Measurements from ENCODE around the gene SMAD4.

SMAD4 gene

DNA sequence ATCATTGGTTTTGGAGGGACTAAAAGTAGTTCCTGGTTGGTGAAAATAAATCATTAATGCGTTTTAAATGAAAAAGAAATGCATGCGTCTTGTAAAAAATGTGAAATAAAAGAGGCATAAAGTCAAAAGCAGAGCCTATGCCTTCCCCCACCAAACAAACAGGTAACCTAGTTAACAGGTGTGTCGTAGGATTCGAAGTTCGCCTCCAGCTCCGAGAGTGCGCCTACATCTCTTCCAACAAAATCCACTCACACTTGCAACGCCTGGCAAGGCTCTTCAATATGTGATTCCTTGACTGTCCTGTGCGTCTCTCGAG, 677 bp upstream of the SMAD4 start:
- TF ChIP-seq, protein P1, sequence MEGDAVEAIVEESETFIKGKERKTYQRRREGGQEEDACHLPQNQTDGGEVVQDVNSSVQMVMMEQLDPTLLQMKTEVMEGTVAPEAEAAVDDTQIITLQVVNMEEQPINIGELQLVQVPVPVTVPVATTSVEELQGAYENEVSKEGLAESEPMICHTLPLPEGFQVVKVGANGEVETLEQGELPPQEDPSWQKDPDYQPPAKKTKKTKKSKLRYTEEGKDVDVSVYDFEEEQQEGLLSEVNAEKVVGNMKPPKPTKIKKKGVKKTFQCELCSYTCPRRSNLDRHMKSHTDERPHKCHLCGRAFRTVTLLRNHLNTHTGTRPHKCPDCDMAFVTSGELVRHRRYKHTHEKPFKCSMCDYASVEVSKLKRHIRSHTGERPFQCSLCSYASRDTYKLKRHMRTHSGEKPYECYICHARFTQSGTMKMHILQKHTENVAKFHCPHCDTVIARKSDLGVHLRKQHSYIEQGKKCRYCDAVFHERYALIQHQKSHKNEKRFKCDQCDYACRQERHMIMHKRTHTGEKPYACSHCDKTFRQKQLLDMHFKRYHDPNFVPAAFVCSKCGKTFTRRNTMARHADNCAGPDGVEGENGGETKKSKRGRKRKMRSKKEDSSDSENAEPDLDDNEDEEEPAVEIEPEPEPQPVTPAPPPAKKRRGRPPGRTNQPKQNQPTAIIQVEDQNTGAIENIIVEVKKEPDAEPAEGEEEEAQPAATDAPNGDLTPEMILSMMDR (IDR thresholded peaks at IDR 0.05; ENCODE audit: borderline replicate concordance, extremely low read depth, low read length, poor library complexity, severe bottlenecking): no peak
- TF ChIP-seq EZH2 (IDR thresholded peaks at IDR 0.05; ENCODE audit: borderline replicate concordance, low read depth, low read length, severe bottlenecking): no peak
- peaks cover 35% of the 10 kb centered on the region for H3K36me3 ChIP-seq (ENCODE audit: insufficient read depth, low read length)
- H4K20me1 ChIP-seq (ENCODE audit: insufficient read depth, low read length): peaks cover 36% of the 10 kb centered on the region
- no peak for DNase-seq
- no peaks in the 10 kb centered on the region for H3K27me3 ChIP-seq (ENCODE audit: insufficient read depth, low read length, poor library complexity)
- H3K27ac ChIP-seq (ENCODE audit: low read length): peak overlapping the region; percentile 97
- H3K9me3 ChIP-seq (ENCODE audit: insufficient read depth, low read length, severe bottlenecking): no peaks in the 10 kb centered on the region
- H2AFZ ChIP-seq (ENCODE audit: low read depth, low read length): peak overlapping the region; percentile 75
- H3K4me2 ChIP-seq (ENCODE audit: insufficient read depth, low read length): peak overlapping the region; percentile 69
- peak overlapping the region; percentile 61 to 67 for H3K4me3 ChIP-seq (ENCODE audit: low read depth in 1 of 2, low read length in 2 of 2)
- peak overlapping the region; percentile 91 for H3K9ac ChIP-seq (ENCODE audit: low read depth, low read length)
- peaks cover 68% of the 10 kb centered on the region for H3K4me1 ChIP-seq (ENCODE audit: insufficient read depth, low read length)
- H3K79me2 ChIP-seq (ENCODE audit: insufficient read depth, low read length): peaks cover 86% of the 10 kb centered on the region
- ATAC-seq (ENCODE audit: insufficient read depth, low read depth): no peak

DNA sequence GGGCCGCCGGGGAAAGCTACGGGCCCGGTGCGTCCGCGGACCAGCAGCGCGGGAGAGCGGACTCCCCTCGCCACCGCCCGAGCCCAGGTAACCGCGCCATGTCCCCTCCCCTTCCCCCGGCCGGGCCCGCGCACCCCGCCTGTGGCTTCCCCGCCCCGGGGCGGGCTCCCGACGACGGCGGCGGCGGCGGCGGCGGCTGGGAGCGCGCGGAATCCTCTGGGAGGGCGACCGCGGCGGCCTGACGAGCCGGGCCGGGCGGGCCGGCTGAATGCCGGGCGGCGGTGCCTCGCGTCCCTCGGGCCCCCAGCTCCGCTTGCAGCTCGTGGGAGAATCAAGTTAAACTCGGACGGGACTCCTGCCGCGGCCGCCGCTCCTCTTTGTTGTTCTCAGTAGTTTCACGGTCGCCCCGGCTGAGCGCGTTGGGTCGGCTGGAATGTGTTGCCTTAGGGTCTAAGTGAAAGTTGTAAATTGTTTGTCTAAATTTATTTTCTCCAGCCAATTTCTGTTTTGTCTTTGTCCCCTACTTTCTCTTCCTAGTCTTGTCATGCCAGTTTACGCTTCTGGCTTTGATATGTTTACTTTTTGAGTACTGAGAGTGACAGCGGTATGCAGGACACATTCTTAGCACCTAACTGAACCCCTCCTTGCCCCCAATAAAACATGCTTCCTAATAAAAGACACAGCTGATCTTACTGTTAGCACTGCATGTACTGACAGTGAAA, 685 bp downstream of the SMAD4 start:
- Histone ChIP-seq H3K4me3 (ENCODE audit: low read depth in 1 of 2, low read length in 2 of 2) (peak overlapping the region; percentile 67 to 81), H3K27ac (ENCODE audit: low read length) (peak overlapping the region; percentile 97), H3K36me3 (ENCODE audit: insufficient read depth, low read length) (peaks cover 46% of the 10 kb centered on the region), H3K9ac (ENCODE audit: low read depth, low read length) (peak overlapping the region; percentile 91), H3K27me3 (ENCODE audit: insufficient read depth, low read length, poor library complexity) (no peaks in the 10 kb centered on the region), H3K9me3 (ENCODE audit: insufficient read depth, low read length, severe bottlenecking) (no peaks in the 10 kb centered on the region), H3K79me2 (ENCODE audit: insufficient read depth, low read length) (peaks cover 93% of the 10 kb centered on the region), H3K4me2 (ENCODE audit: insufficient read depth, low read length) (peak overlapping the region; percentile 96), H4K20me1 (ENCODE audit: insufficient read depth, low read length) (peaks cover 50% of the 10 kb centered on the region), H2AFZ (ENCODE audit: low read depth, low read length) (peak overlapping the region; percentile 89), H3K4me1 (ENCODE audit: insufficient read depth, low read length) (peaks cover 66% of the 10 kb centered on the region)
- DNase-seq (peak; percentile 72), ATAC-seq (ENCODE audit: insufficient read depth, low read depth) (peak; percentile 67)
- TF ChIP-seq EZH2 (IDR thresholded peaks at IDR 0.05; ENCODE audit: borderline replicate concordance, low read depth, low read length, severe bottlenecking): no peak
- TF ChIP-seq, protein P1 (IDR thresholded peaks at IDR 0.05; ENCODE audit: borderline replicate concordance, extremely low read depth, low read length, poor library complexity, severe bottlenecking): no peak

DNA sequence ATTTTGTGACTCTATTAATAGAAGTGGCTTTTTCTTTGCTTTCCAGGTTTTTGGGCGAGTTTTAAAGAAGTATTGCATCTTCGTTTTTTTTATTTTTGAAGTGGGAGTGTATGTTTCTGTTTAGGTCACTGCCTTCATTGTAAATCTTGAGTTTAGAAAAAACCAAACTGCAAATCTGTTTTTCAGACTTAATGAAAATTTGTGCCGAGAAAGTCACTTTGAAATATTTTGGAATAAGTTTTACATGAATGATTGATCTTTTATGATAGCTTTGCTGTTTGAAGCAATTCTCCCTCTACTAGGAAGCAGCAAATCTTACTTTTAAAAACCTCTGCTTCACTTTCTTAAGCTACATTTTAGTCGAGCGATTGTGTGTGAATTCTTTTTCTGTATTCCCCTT, 2.2 kb downstream of the SMAD4 start:
- Histone ChIP-seq H3K36me3 (ENCODE audit: insufficient read depth, low read length) (peaks cover 48% of the 10 kb centered on the region), H2AFZ (ENCODE audit: low read depth, low read length) (no peak overlapping the region), H4K20me1 (ENCODE audit: insufficient read depth, low read length) (peaks cover 65% of the 10 kb centered on the region), H3K4me3 (ENCODE audit: low read depth in 1 of 2, low read length in 2 of 2) (peak overlapping the region; percentile 67 to 81; a peak in 3 of 4 replicates), H3K9me3 (ENCODE audit: insufficient read depth, low read length, severe bottlenecking) (no peaks in the 10 kb centered on the region), H3K79me2 (ENCODE audit: insufficient read depth, low read length) (peaks cover 99% of the 10 kb centered on the region), H3K9ac (ENCODE audit: low read depth, low read length) (peak overlapping the region; percentile 91), H3K4me1 (ENCODE audit: insufficient read depth, low read length) (peaks cover 59% of the 10 kb centered on the region), H3K4me2 (ENCODE audit: insufficient read depth, low read length) (peak overlapping the region; percentile 96), H3K27ac (ENCODE audit: low read length) (peak overlapping the region; percentile 16; the same call in 1 of the 2 replicates), H3K27me3 (ENCODE audit: insufficient read depth, low read length, poor library complexity) (no peaks in the 10 kb centered on the region)
- TF ChIP-seq EZH2 (IDR thresholded peaks at IDR 0.05; ENCODE audit: borderline replicate concordance, low read depth, low read length, severe bottlenecking): no peak
- TF ChIP-seq, protein P1 (IDR thresholded peaks at IDR 0.05; ENCODE audit: borderline replicate concordance, extremely low read depth, low read length, poor library complexity, severe bottlenecking): no peak
- ATAC-seq (ENCODE audit: insufficient read depth, low read depth): no peak
- no peak for DNase-seq
